ENCODE measurements around the gene MYO1B. TPM values are rescaled to one million over a fixed set of nuclear protein-coding genes. Genes with fewer than 3 reads are reported as not detected.

MYO1B gene
- total RNA-seq, 1 donor from 2014 or later, result 43.7 TPM

DNA sequence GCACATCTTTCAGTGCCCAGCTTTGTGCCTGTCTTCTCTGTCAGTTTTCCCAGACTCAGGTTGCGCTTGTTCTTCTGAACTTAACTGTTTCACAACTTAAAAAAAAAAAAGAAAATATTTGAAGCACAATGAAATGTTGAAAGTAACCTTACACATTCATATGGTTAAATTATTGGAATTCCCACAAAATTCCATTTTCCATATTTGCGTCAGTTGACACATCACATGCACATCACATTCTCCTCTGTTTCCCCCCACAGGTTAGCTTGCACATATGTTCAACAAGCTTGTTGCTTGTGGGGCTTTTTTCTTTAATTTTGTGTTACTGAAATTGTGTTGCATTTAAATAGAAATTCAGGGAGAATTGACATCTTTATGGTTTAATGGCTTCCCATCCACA lies 8.3 kb downstream of the MYO1B start:
- intact Hi-C loops (cut with DNase I), result no loop called here
- H3K27me3 ChIP-seq, result no peaks in the 10 kb centered on the region
- no peak overlapping the region for H3K4me3 ChIP-seq
- H3K4me1 ChIP-seq, result peaks cover 34% of the 10 kb centered on the region
- DNase-seq (ENCODE audit: extremely low spot score in 2 of 2), result no peak
- H3K9me3 ChIP-seq, result no peaks in the 10 kb centered on the region
- H3K27ac ChIP-seq, result no peak overlapping the region
- TF ChIP-seq POLR2A (IDR thresholded peaks at IDR 0.05) (no peak), POLR2AphosphoS5 (IDR thresholded peaks at IDR 0.05; ENCODE audit: insufficient read depth in 1 of 2, low read depth in 1 of 2) (no peak)
- TF ChIP-seq, protein P1, sequence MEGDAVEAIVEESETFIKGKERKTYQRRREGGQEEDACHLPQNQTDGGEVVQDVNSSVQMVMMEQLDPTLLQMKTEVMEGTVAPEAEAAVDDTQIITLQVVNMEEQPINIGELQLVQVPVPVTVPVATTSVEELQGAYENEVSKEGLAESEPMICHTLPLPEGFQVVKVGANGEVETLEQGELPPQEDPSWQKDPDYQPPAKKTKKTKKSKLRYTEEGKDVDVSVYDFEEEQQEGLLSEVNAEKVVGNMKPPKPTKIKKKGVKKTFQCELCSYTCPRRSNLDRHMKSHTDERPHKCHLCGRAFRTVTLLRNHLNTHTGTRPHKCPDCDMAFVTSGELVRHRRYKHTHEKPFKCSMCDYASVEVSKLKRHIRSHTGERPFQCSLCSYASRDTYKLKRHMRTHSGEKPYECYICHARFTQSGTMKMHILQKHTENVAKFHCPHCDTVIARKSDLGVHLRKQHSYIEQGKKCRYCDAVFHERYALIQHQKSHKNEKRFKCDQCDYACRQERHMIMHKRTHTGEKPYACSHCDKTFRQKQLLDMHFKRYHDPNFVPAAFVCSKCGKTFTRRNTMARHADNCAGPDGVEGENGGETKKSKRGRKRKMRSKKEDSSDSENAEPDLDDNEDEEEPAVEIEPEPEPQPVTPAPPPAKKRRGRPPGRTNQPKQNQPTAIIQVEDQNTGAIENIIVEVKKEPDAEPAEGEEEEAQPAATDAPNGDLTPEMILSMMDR (IDR thresholded peaks at IDR 0.05), result no peak
- no peaks in the 10 kb centered on the region for H3K36me3 ChIP-seq

DNA sequence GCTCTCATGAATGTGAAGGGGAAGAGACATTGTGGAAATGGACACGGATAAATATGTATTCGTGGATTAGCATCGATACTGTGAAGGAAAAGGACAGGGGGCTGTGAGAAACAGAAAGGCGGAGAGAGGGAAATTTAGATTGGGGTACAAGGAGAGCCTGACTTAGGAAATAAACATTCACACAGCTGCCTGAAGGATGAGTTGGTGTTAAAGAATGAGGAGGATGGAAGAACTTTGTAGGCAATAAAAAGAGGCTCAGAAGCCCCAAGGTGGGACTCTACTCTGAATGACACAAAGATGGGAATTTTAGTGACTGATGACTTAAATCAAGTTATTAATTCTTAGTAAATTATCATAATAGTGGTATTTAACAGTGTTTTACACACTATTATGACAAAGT lies 10.1 kb downstream of the MYO1B start:
- no peaks in the 10 kb centered on the region for H3K36me3 ChIP-seq
- no peaks in the 10 kb centered on the region for H3K27me3 ChIP-seq
- H3K4me1 ChIP-seq, result peaks cover 21% of the 10 kb centered on the region
- H3K4me3 ChIP-seq, result no peak overlapping the region
- no peak overlapping the region for H3K27ac ChIP-seq
- no peak for DNase-seq (ENCODE audit: extremely low spot score in 2 of 2)
- TF ChIP-seq POLR2A (IDR thresholded peaks at IDR 0.05) (no peak), POLR2AphosphoS5 (IDR thresholded peaks at IDR 0.05; ENCODE audit: insufficient read depth in 1 of 2, low read depth in 1 of 2) (no peak)
- TF ChIP-seq, protein P1 (IDR thresholded peaks at IDR 0.05), result no peak
- intact Hi-C loops (cut with DNase I), result no loop called here
- H3K9me3 ChIP-seq, result no peaks in the 10 kb centered on the region

DNA sequence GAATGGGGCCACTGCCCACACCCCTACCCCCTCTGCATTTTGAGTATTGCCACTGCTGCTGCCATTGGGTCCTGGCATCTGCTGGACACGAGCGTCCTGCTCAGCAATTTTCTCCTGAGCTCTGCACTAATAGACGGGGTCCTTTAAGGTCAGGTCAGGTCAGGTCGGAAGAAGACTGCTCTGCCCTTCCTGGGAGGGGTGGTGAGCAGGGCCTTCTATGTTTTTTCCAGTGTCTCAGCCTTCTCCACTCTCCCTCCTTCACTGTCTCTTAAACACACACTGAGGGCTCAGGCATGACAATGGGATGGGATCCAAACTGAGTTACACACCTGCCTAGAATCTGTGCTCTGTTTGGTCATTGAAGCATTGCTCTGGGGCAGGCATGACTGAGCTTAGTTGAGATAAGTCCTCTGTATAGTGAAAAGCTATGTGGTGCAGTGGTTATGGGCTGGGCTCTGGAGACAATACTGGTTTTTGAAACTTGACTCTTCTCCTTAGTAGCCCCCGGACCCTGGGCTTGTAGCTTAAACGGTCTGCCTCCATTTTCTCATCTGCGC lies 10.6 kb downstream of the MYO1B start:
- TF ChIP-seq, protein P1 (IDR thresholded peaks at IDR 0.05), result no peak
- TF ChIP-seq POLR2A (IDR thresholded peaks at IDR 0.05) (no peak), POLR2AphosphoS5 (IDR thresholded peaks at IDR 0.05; ENCODE audit: insufficient read depth in 1 of 2, low read depth in 1 of 2) (no peak)
- H3K36me3 ChIP-seq, result no peaks in the 10 kb centered on the region

DNA sequence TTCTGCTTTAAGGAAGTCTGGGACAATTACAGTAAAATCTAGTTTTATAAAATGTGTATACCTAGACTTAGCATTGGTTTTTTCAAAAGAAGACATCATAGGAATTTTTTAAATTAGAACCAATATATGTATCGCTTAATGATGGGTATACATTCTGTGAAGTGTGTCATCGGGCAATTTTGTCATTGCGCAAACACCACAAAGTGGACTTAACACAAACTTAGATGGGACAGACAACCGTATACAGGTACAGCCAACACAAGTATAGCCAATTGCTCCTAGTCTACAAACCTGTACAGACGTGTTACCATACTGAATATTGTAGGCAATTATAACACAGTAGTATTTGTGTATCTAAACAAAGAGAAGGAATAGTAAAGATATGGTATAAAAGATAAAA lies 12.7 kb downstream of the MYO1B start:
- Histone ChIP-seq H3K4me1 (peaks cover 15% of the 10 kb centered on the region), H3K36me3 (no peaks in the 10 kb centered on the region), H3K9me3 (no peaks in the 10 kb centered on the region), H3K27me3 (no peaks in the 10 kb centered on the region), H3K4me3 (no peak overlapping the region), H3K27ac (no peak overlapping the region)
- no peak for DNase-seq (ENCODE audit: extremely low spot score in 2 of 2)
- intact Hi-C loops (cut with DNase I), result no loop called here
- TF ChIP-seq, protein P1 (IDR thresholded peaks at IDR 0.05), result no peak
- no peak for TF ChIP-seq POLR2A (IDR thresholded peaks at IDR 0.05)
- no peak for TF ChIP-seq POLR2AphosphoS5 (IDR thresholded peaks at IDR 0.05; ENCODE audit: insufficient read depth in 1 of 2, low read depth in 1 of 2)

More for the DNA sequence above, 10.6 kb downstream of the MYO1B start:
- H3K4me3 ChIP-seq, result no peak overlapping the region
- H3K27ac ChIP-seq, result no peak overlapping the region
- DNase-seq (ENCODE audit: extremely low spot score in 2 of 2), result no peak
- intact Hi-C loops (cut with DNase I), result no loop called here
- H3K4me1 ChIP-seq, result peaks cover 16% of the 10 kb centered on the region
- no peaks in the 10 kb centered on the region for H3K27me3 ChIP-seq
- no peaks in the 10 kb centered on the region for H3K9me3 ChIP-seq

DNA sequence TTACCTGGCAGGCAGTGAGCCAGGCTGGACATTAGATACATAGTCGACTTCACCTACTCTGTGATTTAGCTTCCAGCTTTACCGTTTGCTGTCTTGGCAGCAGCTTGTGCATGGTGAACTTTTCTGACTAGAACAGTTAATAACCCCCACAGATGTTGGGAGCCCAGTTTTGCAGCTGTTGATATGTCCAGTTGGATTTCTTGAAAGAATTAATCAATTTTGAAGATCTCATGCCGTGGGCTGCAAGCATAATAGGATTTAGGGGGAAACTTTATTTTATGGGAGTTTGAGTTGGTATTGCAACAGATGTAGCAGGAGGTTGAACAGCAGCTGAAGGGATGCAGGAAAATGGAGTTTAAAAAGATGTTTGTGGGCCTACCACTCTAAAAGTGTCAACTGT lies 13.8 kb downstream of the MYO1B start:
- intact Hi-C loops (cut with DNase I), result no loop called here
- no peaks in the 10 kb centered on the region for H3K9me3 ChIP-seq
- H3K27me3 ChIP-seq, result no peaks in the 10 kb centered on the region
- DNase-seq (ENCODE audit: extremely low spot score in 2 of 2), result no peak
- TF ChIP-seq POLR2AphosphoS5 (IDR thresholded peaks at IDR 0.05; ENCODE audit: insufficient read depth in 1 of 2, low read depth in 1 of 2) (no peak), POLR2A (IDR thresholded peaks at IDR 0.05) (no peak)
- TF ChIP-seq, protein P1 (IDR thresholded peaks at IDR 0.05), result no peak
- H3K4me1 ChIP-seq, result peaks cover 15% of the 10 kb centered on the region
- H3K4me3 ChIP-seq, result no peak overlapping the region
- no peak overlapping the region for H3K27ac ChIP-seq
- H3K36me3 ChIP-seq, result no peaks in the 10 kb centered on the region

Measured in vagina (tissue), 2 donors.